CD4-positive, alpha-beta T cell treated with Interleukin-2 at 100 ng/mL for 4 hours (primary cell): ENCODE results near the gene LCN12.

Experiments used
- DNase-seq: peaks from one replicate; pipeline ENCODE4 v3.0.0-alpha.2; 2020; ENCODE audit warnings: low spot score

Gene LCN12

GRCh38 chr9:136945333-136946227 is 6.5 kb upstream of the LCN12 start:
- DNase-seq = no peak

GRCh38 chr9:136946228-136947027 is 5.6 kb upstream of the LCN12 start:
- no peak for DNase-seq

- DNase-seq = no peak
Observed at GRCh38 chr9:136947028-136947891, 4.8 kb upstream of the LCN12 start.

GRCh38 chr9:136947955-136948510 is 4.0 kb upstream of the LCN12 start:
- DNase-seq = no peak

GRCh38 chr9:136949239-136949816 is 2.7 kb upstream of the LCN12 start:
- DNase-seq = no peak

- DNase-seq = peak; percentile 97
Observed at GRCh38 chr9:136949817-136950655, 2.0 kb upstream of the LCN12 start.

GRCh38 chr9:136950656-136951276 is 1.3 kb upstream of the LCN12 start:
- DNase-seq = no peak

- no peak for DNase-seq
Observed at GRCh38 chr9:136952321-136952850, 313 bp downstream of the LCN12 start.

- DNase-seq = no peak
Observed at GRCh38 chr9:136952876-136953770, 1.1 kb downstream of the LCN12 start.

- no peak for DNase-seq
Observed at GRCh38 chr9:136953771-136954269, 1.7 kb downstream of the LCN12 start.

- DNase-seq = no peak
Observed at GRCh38 chr9:136954270-136955083, 2.4 kb downstream of the LCN12 start.

GRCh38 chr9:136955202-136955942 is 3.3 kb downstream of the LCN12 start:
- DNase-seq = no peak

- DNase-seq = no peak
Observed at GRCh38 chr9:136955943-136956335, 3.9 kb downstream of the LCN12 start.

- DNase-seq = no peak
Observed at GRCh38 chr9:136956604-136957003, 4.5 kb downstream of the LCN12 start.

- no peak for DNase-seq
Observed at GRCh38 chr9:136957461-136957860, 5.4 kb downstream of the LCN12 start.

GRCh38 chr9:136957901-136958300 is 5.8 kb downstream of the LCN12 start:
- DNase-seq = no peak

GRCh38 chr9:136958473-136958872 is 6.4 kb downstream of the LCN12 start:
- no peak for DNase-seq
